Measurements from ENCODE around the gene HERC2.

GRCh38 chr15:28267727-28268126 is 54.3 kb downstream of the HERC2 start:
- TF ChIP-seq, protein P1, sequence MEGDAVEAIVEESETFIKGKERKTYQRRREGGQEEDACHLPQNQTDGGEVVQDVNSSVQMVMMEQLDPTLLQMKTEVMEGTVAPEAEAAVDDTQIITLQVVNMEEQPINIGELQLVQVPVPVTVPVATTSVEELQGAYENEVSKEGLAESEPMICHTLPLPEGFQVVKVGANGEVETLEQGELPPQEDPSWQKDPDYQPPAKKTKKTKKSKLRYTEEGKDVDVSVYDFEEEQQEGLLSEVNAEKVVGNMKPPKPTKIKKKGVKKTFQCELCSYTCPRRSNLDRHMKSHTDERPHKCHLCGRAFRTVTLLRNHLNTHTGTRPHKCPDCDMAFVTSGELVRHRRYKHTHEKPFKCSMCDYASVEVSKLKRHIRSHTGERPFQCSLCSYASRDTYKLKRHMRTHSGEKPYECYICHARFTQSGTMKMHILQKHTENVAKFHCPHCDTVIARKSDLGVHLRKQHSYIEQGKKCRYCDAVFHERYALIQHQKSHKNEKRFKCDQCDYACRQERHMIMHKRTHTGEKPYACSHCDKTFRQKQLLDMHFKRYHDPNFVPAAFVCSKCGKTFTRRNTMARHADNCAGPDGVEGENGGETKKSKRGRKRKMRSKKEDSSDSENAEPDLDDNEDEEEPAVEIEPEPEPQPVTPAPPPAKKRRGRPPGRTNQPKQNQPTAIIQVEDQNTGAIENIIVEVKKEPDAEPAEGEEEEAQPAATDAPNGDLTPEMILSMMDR (IDR thresholded peaks at IDR 0.05): no peak
- TF ChIP-seq POLR2AphosphoS5 (IDR thresholded peaks at IDR 0.05) (peak; percentile 13), POLR2A (IDR thresholded peaks at IDR 0.05) (no peak)
